Measurements from ENCODE around the gene MAP3K14.
"Not testable (repeated sequence)": the region's sequence is repeated elsewhere in the genome, so short reads cannot be mapped to it uniquely, and the experiment has no call there.

MAP3K14 gene

GRCh38 chr17:45302649-45303173 is 14.1 kb downstream of the MAP3K14 start:
- Mint-ChIP-seq H3K27ac (peak overlapping the region; percentile 94), H3K36me3 (ENCODE audit: low read depth) (peaks cover 50% of the 10 kb centered on the region), H3K27me3 (no peaks in the 10 kb centered on the region), H3K9me3 (no peaks in the 10 kb centered on the region), H3K4me3 (peak overlapping the region; percentile 57), H3K4me1 (peaks cover 91% of the 10 kb centered on the region)
- DNase-seq (no peak), ATAC-seq (peak; percentile 49)

- not testable (repeated sequence) for ATAC-seq, H3K9me3 Mint-ChIP-seq, H3K27me3 Mint-ChIP-seq, DNase-seq
- peak overlapping the region; percentile 94 for H3K27ac Mint-ChIP-seq
- H3K36me3 Mint-ChIP-seq (ENCODE audit: low read depth): peaks cover 51% of the 10 kb centered on the region
- H3K4me1 Mint-ChIP-seq: peaks cover 91% of the 10 kb centered on the region
- peak overlapping the region; percentile 57 for H3K4me3 Mint-ChIP-seq
Measured at GRCh38 chr17:45302220-45302619, 14.6 kb downstream of the MAP3K14 start.

- Mint-ChIP-seq H3K27ac (peak overlapping the region; percentile 73), H3K4me3 (no peak overlapping the region), H3K4me1 (peaks cover 91% of the 10 kb centered on the region), H3K9me3 (no peaks in the 10 kb centered on the region), H3K27me3 (no peaks in the 10 kb centered on the region), H3K36me3 (ENCODE audit: low read depth) (peaks cover 52% of the 10 kb centered on the region)
- ATAC-seq (no peak), DNase-seq (no peak)
Measured at GRCh38 chr17:45301674-45302073, 15.1 kb downstream of the MAP3K14 start.

GRCh38 chr17:45300060-45300751 is 16.6 kb downstream of the MAP3K14 start:
- Mint-ChIP-seq H3K9me3 (no peaks in the 10 kb centered on the region), H3K36me3 (ENCODE audit: low read depth) (peaks cover 51% of the 10 kb centered on the region), H3K4me1 (peaks cover 92% of the 10 kb centered on the region), H3K4me3 (no peak overlapping the region), H3K27me3 (no peaks in the 10 kb centered on the region), H3K27ac (peak overlapping the region; percentile 71)
- DNase-seq (no peak), ATAC-seq (no peak)

GRCh38 chr17:45299361-45299760 is 17.5 kb downstream of the MAP3K14 start:
- Mint-ChIP-seq H3K4me1 (peaks cover 95% of the 10 kb centered on the region), H3K9me3 (no peaks in the 10 kb centered on the region), H3K27me3 (no peaks in the 10 kb centered on the region), H3K36me3 (ENCODE audit: low read depth) (peaks cover 51% of the 10 kb centered on the region), H3K4me3 (no peak overlapping the region), H3K27ac (peak overlapping the region; percentile 61)
- no peak for ATAC-seq
- no peak for DNase-seq

GRCh38 chr17:45298546-45299285 is 18.1 kb downstream of the MAP3K14 start:
- DNase-seq: no peak
- H3K9me3 Mint-ChIP-seq: no peaks in the 10 kb centered on the region
- H3K27ac Mint-ChIP-seq: peak overlapping the region; percentile 47
- ATAC-seq: peak; percentile 38
- no peaks in the 10 kb centered on the region for H3K27me3 Mint-ChIP-seq
- H3K36me3 Mint-ChIP-seq (ENCODE audit: low read depth): peaks cover 46% of the 10 kb centered on the region
- H3K4me3 Mint-ChIP-seq: no peak overlapping the region
- H3K4me1 Mint-ChIP-seq: peaks cover 95% of the 10 kb centered on the region

- Mint-ChIP-seq H3K27me3 (no peaks in the 10 kb centered on the region), H3K4me3 (no peak overlapping the region), H3K4me1 (peaks cover 93% of the 10 kb centered on the region), H3K36me3 (ENCODE audit: low read depth) (peaks cover 43% of the 10 kb centered on the region), H3K27ac (peak overlapping the region; percentile 67), H3K9me3 (no peaks in the 10 kb centered on the region)
- DNase-seq (no peak), ATAC-seq (no peak)
Measured at GRCh38 chr17:45296833-45297124, 20.0 kb downstream of the MAP3K14 start.

GRCh38 chr17:45296003-45296832 is 20.6 kb downstream of the MAP3K14 start:
- H3K27ac Mint-ChIP-seq: peak overlapping the region; percentile 67
- H3K27me3 Mint-ChIP-seq: no peaks in the 10 kb centered on the region
- peaks cover 42% of the 10 kb centered on the region for H3K36me3 Mint-ChIP-seq (ENCODE audit: low read depth)
- ATAC-seq: peak; percentile 12
- no peak overlapping the region for H3K4me3 Mint-ChIP-seq
- no peak for DNase-seq
- peaks cover 93% of the 10 kb centered on the region for H3K4me1 Mint-ChIP-seq
- H3K9me3 Mint-ChIP-seq: no peaks in the 10 kb centered on the region

- Mint-ChIP-seq H3K4me1 (peaks cover 88% of the 10 kb centered on the region), H3K36me3 (ENCODE audit: low read depth) (peaks cover 53% of the 10 kb centered on the region), H3K27me3 (no peaks in the 10 kb centered on the region), H3K27ac (peak overlapping the region; percentile 70), H3K9me3 (no peaks in the 10 kb centered on the region), H3K4me3 (no peak overlapping the region)
- ATAC-seq (no peak), DNase-seq (no peak)
Measured at GRCh38 chr17:45294506-45294905, 22.3 kb downstream of the MAP3K14 start.

GRCh38 chr17:45293413-45294211 is 23.2 kb downstream of the MAP3K14 start:
- H3K36me3 Mint-ChIP-seq (ENCODE audit: low read depth): peaks cover 54% of the 10 kb centered on the region
- peaks cover 79% of the 10 kb centered on the region for H3K4me1 Mint-ChIP-seq
- ATAC-seq (peak; percentile 67), DNase-seq (no peak)
- no peak overlapping the region for H3K4me3 Mint-ChIP-seq
- no peaks in the 10 kb centered on the region for H3K27me3 Mint-ChIP-seq
- peak overlapping the region; percentile 70 for H3K27ac Mint-ChIP-seq
- no peaks in the 10 kb centered on the region for H3K9me3 Mint-ChIP-seq

- no peak for ATAC-seq
- H3K4me1 Mint-ChIP-seq: peaks cover 71% of the 10 kb centered on the region
Measured at GRCh38 chr17:45292696-45293412, 24.0 kb downstream of the MAP3K14 start.

GRCh38 chr17:45291171-45291805 is 25.5 kb downstream of the MAP3K14 start:
- Mint-ChIP-seq H3K4me3 (no peak overlapping the region), H3K36me3 (ENCODE audit: low read depth) (peaks cover 44% of the 10 kb centered on the region), H3K27me3 (no peaks in the 10 kb centered on the region), H3K27ac (peak overlapping the region; percentile 83), H3K9me3 (no peaks in the 10 kb centered on the region), H3K4me1 (peaks cover 56% of the 10 kb centered on the region)
- DNase-seq: no peak
- ATAC-seq: no peak

More at GRCh38 chr17:45292696-45293412, 24.0 kb downstream of the MAP3K14 start:
- Mint-ChIP-seq H3K36me3 (ENCODE audit: low read depth) (peaks cover 48% of the 10 kb centered on the region), H3K9me3 (no peaks in the 10 kb centered on the region), H3K27ac (peak overlapping the region; percentile 70), H3K4me3 (no peak overlapping the region), H3K27me3 (no peaks in the 10 kb centered on the region)
- DNase-seq: no peak

GRCh38 chr17:45290269-45290765 is 26.5 kb downstream of the MAP3K14 start:
- no peaks in the 10 kb centered on the region for H3K27me3 Mint-ChIP-seq
- H3K4me1 Mint-ChIP-seq: peaks cover 46% of the 10 kb centered on the region

More at GRCh38 chr17:45290269-45290765, 26.5 kb downstream of the MAP3K14 start:
- H3K36me3 Mint-ChIP-seq (ENCODE audit: low read depth): peaks cover 43% of the 10 kb centered on the region
- no peak overlapping the region for H3K4me3 Mint-ChIP-seq
- DNase-seq (no peak), ATAC-seq (no peak)
- H3K9me3 Mint-ChIP-seq: no peaks in the 10 kb centered on the region
- H3K27ac Mint-ChIP-seq: peak overlapping the region; percentile 59

Measured in activated naive CD8-positive, alpha-beta T cell treated with anti-CD3 and anti-CD28 coated beads, Interleukin-2, amount 50 U/mL, for 24 hours (primary cell).